ENCODE data around the gene FAM120AOS.

GRCh38 chr9:93475108-93475507 lies 21.7 kb upstream of the FAM120AOS start:
- TF ChIP-seq CTCF (IDR thresholded peaks at IDR 0.05) (no peak), EP300 (IDR thresholded peaks at IDR 0.05) (no peak)
